Measurements from ENCODE around the gene CERS6.

The CERS6 gene

GRCh38 chr2:168445960-168446359, 10.1 kb upstream of the CERS6 start:
- no peak for DNase-seq

GRCh38 chr2:168448980-168449379, 7.1 kb upstream of the CERS6 start:
- no peak for DNase-seq

- DNase-seq = no peak
Measured at GRCh38 chr2:168449419-168449818, 6.7 kb upstream of the CERS6 start.

GRCh38 chr2:168450171-168450570, 5.9 kb upstream of the CERS6 start:
- DNase-seq = no peak

GRCh38 chr2:168450732-168451131, 5.3 kb upstream of the CERS6 start:
- DNase-seq = no peak

GRCh38 chr2:168452781-168453180, 3.3 kb upstream of the CERS6 start:
- no peak for DNase-seq

- DNase-seq = no peak
Measured at GRCh38 chr2:168453404-168453803, 2.7 kb upstream of the CERS6 start.

- DNase-seq = no peak
Measured at GRCh38 chr2:168454737-168455644, 1.1 kb upstream of the CERS6 start.

GRCh38 chr2:168456521-168457189, 583 bp downstream of the CERS6 start:
- peak; percentile 77 for DNase-seq

- no peak for DNase-seq
Measured at GRCh38 chr2:168457190-168457895, 1.3 kb downstream of the CERS6 start.

- no peak for DNase-seq
Measured at GRCh38 chr2:168458139-168458538, 2.1 kb downstream of the CERS6 start.

- no peak for DNase-seq
Measured at GRCh38 chr2:168459256-168459655, 3.2 kb downstream of the CERS6 start.

GRCh38 chr2:168460571-168460970, 4.5 kb downstream of the CERS6 start:
- no peak for DNase-seq

- DNase-seq = no peak
Measured at GRCh38 chr2:168461178-168461941, 5.3 kb downstream of the CERS6 start.

- no peak for DNase-seq
Measured at GRCh38 chr2:168461942-168462331, 5.9 kb downstream of the CERS6 start.

- DNase-seq = no peak
Measured at GRCh38 chr2:168462543-168463045, 6.5 kb downstream of the CERS6 start.

GRCh38 chr2:168465594-168465993, 9.5 kb downstream of the CERS6 start:
- DNase-seq = no peak

- DNase-seq = no peak
Measured at GRCh38 chr2:168466190-168466737, 10.2 kb downstream of the CERS6 start.

- no peak for DNase-seq
Measured at GRCh38 chr2:168466834-168467565, 10.9 kb downstream of the CERS6 start.

- DNase-seq = no peak
Measured at GRCh38 chr2:168467729-168468128, 11.7 kb downstream of the CERS6 start.

- no peak for DNase-seq
Measured at GRCh38 chr2:168468354-168468753, 12.3 kb downstream of the CERS6 start.
